Measurements from ENCODE around the gene CDH4.

GRCh38 chr20:61340157-61340556, 88.1 kb downstream of the CDH4 start:
- TF ChIP-seq POLR2AphosphoS5 (IDR thresholded peaks at IDR 0.05; ENCODE audit: low read depth, low read length) (peak; percentile 70; the same call in 1 of the 2 replicates), FOXP2 (optimal IDR thresholded peaks at IDR 0.05; ENCODE audit: borderline replicate concordance, extremely low read depth, extremely low read length, insufficient read depth) (no peak), TAF1 (IDR thresholded peaks at IDR 0.05; ENCODE audit: borderline replicate concordance, insufficient read depth, low read length) (no peak)

Measured in PFSK-1 (cell line).